SKM-1 (cell line): ENCODE data around the gene FRAS1.
"Not testable (repeated sequence)": the region's sequence is repeated elsewhere in the genome, so short reads cannot be mapped to it uniquely, and the experiment has no call there.

Experiments used
- DNase-seq: peaks from one replicate; lab custom pipeline; 2025; ENCODE audit not compliant: unreplicated experiment; lab: John Stamatoyannopoulos, UW

FRAS1 gene

DNA sequence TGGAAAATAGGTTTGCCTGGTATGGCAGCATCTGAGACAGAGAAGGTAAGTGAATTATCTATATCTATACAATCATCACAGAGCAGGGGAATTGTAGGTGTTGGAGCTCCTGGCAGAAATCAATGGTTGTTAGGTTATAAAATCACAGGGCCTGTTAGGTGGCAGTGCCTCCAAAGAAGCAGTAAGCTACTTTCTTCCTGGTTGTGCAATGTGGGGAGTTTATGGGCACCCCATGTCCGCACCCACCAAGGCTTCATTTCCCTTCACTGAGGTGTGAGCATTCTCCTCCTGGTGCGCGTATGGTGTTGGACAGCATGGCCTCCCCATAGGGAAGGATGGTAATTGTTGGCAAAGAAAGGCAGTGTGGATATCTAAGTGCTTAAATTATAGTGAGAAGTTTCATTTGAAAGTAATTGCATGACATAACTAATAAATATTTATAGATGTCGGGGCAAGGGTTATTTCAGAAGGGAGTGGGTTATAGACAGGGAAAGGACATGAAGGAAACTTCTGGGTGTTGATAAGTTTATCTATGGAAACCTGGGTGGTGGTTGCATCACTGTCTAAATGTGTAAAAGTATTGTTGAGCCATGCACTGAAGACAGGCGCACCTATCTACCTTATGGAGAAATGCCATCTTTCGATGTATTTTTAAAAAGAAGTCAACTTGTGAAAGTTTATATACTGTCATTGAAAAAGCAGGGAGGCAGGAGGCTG, 153.7 kb downstream of the FRAS1 start:
- no peak for DNase-seq

DNA sequence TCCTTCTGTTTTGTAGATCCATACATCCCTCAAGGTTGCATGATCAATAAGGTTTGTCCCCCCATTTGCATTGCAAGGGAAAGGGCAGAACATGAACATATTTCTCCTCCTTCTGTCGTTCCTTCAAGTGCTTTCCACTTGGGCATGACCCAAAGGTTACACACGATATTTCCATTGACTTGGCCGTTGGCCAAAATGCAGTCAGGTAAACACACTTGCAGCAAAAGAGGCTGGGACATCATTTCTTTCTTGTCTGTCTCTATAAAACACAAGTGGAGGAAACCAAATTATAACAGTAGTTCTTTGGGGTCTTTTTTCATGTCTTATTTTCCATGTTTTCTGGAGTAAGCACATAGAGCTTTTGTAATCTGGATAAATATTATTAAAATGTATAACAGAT, 156.1 kb downstream of the FRAS1 start:
- DNase-seq, result no peak

DNA sequence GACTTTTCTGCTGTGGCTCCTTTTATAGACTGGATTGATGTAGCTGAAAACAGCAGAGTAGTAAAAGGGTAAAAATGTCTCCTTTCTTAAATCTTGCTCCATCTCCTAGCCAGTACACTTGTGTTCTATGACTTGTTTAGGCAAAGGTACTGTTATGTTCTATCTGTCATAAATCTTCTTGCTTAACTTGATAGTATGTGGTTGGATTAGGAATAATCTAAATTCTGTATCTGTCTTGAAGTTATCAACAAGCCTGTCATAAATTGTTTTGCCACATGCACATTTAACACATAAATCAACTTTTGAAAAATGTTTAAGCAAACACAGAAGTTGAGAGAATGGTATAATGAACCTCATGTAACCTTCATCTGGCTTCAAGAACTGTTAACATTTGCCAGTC, 157.0 kb downstream of the FRAS1 start:
- no peak for DNase-seq

DNA sequence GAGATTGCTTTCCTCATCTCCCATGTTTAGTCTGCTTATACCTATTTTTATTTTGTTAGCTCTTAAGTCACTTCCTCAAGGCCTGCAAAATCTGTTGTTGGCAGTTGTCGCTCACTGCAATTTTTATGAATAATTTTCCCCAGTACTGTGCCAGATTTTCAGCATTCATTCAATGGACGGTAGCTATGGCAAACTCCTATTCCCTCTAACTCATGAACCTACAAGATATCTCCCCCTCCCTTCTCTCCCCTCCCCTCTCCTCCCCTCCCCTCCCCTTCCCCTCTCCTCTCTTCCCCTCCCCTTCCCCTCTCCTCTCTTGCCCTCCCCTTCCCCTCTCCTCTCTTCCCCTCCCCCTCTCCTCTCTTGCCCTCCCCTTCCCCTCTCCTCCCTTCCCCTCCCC, 160.4 kb downstream of the FRAS1 start:
- no peak for DNase-seq

DNA sequence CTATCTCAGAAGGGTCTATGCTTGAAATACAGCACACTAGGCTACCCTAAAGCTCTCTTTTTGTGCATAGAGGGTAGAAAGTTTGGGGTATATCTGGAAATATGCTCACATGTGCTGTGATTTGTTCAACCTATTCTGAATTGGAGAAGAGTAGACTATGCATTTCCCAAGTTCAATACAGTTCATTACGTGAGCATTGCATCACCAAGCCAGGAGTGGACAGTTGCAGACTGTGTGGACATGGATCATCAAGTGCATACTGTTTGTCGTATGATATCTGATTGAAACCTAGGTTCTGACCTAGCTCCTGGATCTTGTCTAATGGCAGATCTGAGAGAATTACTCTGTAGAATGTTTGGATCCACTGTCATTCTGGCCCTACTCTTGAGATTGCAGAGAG, 161.1 kb downstream of the FRAS1 start:
- no peak for DNase-seq

DNA sequence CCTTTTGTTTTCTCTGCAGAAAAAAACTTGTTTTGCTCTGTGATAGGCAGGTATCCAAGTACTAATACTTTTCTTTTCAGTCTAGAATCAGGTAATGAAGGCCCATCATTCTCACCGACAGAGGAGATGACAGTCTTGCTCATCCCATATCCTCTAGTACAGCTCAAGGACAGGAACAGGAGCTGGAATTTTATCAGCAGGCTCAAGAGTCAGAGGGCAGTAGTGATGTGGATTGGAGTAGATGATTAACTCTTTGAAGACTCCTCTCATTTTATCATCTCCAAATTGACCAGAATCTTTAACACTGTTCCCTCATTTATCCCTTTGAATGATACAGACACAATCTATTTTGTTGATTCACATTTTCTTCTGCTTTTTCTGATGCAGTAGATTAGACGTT, 162.7 kb downstream of the FRAS1 start:
- no peak for DNase-seq

DNA sequence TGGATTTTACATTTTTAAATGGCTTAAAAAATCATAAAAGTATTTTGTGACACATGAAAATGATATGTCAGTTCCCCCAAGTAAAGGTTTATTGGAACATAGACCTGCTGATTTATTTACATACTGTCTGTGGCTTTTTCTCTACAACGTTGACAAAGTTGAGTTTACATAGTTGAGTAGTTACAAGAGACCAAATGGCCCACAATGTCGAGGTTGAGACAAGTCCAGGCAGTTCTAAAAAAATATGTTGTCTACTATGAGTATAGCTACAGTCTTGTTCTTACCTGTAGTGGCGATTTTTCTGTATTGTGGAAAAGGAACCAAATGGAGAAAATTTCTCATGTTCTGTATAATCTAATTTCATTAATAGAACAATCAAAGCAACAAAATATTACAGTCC, 163.2 kb downstream of the FRAS1 start:
- DNase-seq, result no peak

DNA sequence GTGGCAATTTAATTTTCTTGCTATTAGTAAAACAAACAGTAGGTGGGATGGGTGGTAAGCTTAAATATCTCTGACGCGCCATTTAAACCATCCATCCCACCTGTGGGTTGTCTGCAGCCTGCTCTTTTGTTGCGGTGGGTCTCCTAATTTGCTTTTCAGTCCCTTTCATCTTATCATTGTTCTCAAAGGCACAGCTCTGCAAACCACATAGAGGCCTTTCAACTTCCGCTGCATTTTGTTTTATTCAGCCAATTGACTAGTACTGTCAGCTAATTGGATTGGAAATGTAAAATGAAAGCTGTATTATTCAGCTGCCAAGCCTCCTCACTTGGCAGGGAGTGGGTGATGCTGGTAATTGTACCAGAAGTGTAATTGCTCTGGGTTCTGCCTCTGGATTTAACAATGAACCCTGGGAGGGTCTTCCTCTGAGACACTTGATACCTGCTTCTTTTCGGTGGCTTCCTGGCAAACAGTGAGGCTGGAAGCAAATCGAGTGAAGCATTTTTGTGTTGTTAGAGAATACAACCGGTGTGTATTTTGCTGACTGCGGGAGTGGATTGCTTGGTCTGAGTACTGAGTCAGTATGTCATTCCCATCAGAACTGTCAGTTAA, 165.6 kb downstream of the FRAS1 start:
- no peak for DNase-seq

DNA sequence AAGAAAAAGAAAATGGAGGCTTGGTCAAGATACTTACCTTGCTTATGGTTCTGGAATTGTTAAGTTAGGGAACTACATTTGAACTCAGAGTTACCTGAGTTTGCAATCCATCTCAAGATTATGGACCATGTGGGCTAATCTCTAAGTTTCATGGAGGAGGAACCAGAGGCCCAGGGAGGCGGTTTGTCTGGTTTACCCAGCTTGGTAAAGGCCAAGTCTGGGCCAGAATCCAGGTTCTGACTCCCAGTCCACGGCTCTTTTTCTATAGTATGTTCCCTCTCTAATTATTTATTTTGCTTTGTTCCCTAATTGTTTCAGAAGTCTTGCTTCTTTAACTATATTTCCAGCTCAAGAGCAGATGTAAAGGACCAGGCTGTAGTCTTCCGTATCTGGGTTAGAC, 168.1 kb downstream of the FRAS1 start:
- no peak for DNase-seq

DNA sequence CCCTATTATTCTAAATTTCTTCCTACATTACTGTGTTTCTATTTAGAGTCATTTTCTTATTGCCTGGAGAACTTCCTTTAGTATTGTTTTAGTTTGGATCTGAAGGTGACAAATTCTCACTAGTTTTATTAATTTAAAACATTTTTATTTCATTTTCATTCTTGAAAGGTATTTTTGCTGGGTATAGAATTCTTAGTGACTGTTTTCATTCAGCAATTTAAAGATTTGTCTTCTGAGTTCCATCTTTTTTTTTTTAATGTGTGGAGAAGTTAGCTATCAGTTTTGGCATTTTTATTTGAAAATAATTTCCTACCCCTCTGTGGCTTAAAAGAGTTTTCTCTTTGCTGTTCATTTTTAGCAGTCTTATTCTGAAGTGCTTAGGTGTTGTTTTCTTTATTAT, 169.2 kb downstream of the FRAS1 start:
- no peak for DNase-seq

DNA sequence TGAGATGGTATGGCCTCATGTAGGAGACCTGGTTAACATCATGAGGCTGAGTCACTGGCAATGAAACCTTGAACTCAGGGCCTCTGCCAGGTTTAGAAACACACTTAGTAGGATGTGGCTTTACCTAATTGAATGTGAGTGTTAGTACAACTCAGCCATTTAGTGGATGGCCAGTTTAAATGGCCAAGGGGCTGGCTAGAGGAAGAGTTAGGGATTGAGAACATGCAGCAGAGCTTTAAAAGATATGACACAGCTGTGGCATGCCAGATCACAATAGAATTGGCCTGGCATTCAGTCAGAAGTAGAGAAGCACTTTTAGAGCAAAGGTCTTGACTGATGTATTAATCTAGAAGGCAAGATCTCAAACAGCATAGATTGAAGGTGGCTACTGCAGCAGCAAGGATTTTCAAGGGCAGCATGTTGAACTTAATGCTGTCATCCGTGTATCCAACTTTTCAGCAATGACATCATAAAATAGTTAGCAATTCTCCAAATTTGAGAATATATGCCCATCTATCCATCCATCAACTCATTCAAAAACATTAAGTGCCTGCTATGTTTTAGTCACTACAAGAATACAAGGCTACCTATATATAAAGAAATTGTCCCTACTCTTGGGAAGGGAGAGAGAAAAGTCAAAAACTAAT, 170.4 kb downstream of the FRAS1 start:
- no peak for DNase-seq

DNA sequence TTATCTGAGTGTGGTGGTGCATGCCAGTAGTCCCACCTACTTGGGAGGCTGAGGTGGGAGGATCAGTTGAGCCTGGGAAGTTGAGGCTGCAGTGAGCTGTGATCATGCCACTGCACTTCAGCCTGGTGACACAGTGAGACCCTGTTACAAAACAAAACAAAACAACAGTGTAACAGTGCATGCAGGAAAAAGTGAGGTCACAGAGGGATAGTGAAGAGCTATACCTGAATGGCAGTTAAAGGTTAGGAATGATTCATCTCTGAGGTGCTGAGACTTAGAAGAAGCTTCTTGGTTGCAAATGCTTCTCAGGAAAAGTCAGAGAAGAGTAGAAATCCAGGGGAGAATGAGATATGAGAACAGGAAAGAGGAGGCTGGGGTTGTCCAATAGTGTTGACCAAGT, 178.7 kb downstream of the FRAS1 start:
- no peak for DNase-seq

DNA sequence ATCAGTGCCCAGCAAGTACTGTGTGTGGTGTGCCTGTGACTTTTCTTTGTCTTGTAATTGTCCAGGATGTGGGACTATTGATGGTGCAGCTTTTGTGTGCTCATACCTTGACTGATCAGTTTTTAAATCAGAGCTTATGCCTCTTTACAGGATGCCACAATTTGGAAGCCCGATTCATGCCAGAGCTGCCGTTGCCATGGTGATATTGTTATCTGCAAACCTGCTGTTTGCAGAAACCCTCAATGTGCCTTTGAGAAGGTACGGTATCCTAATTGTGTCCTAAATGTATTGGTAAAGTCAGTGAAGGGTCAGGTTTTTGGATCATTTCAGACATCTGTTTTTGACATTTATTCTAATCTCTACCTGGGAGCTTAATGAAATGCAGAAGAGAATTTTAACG, 180.2 kb downstream of the FRAS1 start:
- DNase-seq, result no peak

DNA sequence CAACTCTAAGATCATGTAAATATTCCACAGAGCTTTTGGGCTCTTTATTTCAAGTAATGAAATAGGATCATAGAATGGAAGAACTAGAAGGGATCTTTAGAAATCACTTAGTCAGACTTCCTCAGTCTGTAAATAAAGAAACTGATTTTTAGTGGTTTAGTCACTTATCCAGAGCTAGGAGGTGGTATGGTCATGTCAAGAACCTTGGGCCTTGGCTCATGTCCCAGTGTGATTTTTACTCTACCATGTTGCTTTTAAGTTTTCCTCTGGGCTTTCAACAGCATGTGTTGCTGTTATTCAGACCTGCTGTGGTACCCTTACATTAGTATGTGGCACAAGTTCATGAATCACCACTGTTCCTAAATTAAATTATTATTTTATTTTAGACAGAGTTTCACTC, 184.9 kb downstream of the FRAS1 start:
- no peak for DNase-seq

DNA sequence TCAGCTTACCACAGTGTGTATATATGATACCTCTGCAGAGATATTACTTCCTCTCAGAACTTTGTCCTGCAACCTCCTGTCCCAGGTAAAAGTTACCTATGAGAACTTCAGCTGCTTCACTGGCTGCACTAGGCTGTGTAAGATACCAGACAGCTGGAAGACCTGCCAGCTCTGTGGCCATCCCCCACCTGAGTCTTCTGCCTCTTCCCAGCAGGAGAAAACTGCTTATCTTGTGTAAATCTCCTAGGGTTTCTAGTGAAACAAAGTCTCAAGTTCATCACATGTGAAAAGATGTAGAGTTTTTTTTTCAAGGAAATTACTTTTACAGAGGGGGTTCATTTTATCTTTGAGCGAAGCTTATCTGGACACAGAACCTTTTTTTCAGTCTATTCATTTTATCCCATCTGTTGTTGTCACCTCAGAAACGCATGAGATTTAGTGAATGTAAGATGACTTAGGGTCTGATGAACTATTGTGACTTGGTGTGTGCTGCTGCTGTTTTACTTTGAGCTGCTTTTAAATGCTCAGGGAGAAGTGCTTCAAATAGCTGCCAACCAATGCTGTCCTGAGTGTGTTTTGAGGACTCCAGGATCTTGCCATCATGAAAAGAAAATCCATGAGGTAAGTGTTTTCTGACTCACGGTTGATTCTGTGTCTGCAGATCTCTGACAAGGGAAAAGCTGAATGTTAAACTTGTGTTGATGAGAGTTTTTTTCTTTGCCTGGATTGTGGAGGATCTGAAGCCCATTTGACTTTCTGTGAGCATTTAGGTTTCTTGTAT, 187.8 kb downstream of the FRAS1 start:
- no peak for DNase-seq

DNA sequence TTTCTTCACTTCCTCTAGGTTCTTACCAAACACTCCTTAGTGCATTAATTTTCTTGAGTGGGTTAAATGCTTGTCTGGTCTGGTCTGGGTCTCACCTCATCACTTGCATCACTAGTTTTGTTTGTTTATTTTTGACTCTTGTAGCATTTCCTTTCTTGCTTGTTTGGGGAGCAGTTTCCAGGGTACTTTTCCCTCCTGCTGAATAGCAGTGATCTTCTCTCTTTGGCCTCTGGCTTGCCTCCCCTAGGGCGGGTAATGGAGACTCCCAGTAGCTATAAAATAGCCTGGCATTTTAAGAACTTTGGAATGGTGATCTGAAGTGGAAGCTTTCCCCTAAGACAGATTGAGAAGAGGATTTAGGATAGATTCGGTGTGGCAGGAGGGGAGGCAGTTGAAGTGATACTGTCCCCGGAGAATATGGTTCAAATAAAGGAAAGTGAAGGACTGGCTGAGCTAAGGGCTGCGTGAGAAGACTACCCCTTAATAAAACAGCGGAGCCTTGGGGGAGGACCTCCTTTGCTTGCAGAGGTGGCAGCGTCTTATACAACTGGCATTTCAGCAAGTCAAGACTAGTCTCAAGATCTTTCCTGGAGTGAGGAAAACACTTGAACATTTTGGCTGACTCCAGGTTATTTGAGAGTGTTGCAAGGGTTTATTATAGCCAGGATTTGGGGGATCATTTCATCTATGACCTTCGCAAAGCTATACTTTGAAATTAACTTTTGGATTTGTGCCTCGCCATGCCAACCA, 190.6 kb downstream of the FRAS1 start:
- DNase-seq, result no peak

DNA sequence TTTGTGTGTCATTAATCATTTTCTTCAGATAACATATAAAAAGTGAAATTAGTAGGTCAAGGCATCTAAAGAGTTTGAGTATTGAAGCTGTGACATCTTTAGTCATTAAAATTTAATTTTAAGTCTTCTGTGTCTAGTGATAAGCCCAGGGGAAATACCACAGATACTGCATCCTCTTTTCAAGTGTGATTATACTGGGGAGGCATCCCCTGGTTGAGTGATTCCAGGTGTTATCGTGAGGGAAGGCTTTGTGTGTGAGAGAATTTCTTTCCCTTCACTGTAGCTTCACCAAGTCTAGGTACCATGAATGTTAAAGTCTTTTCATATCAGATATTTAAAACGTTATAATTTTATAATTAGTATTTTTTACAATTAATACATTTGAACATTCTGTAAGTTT, 193.4 kb downstream of the FRAS1 start:
- no peak for DNase-seq

DNA sequence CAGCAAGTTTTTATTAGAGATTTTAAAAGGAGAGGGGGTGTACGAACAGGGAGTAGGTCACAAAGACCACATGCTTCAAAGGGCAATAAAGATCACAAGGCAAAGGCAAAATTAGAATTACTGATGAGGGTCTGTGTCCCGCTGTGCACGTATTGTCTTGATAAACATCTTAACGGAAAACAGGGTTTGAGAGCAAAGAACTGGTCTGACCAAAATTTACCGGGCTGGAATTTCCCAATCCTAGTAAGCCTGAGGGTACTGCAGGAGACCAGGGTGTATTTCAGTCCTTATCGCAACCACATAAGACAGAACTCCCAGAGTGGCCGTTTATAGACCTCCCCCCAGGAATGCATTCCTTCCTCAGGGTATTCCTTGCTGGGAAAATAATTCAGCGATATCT, 195.7 kb downstream of the FRAS1 start:
- DNase-seq, result not testable (repeated sequence)

DNA sequence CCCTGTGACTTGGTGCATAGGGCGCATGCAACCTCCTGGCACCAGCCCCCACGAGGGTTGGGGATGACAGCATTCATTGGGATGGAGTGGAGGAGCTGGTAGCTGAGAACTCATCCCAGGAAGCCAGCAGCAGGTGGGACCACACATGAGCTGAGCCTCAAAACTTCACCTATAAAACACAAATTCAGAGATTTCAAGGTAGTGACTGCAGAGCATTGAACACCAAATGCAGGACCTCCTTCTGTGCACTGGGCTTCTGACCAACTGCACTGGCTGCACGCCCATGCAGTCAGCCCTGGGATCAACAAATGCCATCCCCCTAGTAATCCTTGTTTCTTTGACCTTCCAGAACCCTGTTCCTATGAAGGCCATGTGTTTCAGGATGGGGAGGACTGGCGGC, 197.8 kb downstream of the FRAS1 start:
- no peak for DNase-seq

DNA sequence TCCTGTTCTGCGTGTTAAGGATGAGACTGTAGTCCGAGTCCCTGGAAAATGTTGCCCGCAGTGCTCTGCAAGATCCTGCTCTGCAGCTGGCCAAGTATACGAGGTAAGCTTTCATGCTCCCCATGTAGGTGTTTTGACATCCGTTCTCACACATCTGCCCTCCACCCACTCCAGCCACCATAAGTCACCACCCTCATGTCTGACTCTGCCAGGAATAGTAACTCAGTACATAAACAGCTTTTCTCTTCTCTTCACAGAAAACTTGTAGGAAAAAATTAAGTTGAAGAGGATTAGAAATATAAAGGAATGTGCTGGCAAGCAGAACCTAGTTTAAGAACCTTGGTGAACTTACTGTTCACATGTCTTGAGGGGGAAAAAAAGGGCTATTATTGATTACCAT, 207.9 kb downstream of the FRAS1 start:
- no peak for DNase-seq

DNA sequence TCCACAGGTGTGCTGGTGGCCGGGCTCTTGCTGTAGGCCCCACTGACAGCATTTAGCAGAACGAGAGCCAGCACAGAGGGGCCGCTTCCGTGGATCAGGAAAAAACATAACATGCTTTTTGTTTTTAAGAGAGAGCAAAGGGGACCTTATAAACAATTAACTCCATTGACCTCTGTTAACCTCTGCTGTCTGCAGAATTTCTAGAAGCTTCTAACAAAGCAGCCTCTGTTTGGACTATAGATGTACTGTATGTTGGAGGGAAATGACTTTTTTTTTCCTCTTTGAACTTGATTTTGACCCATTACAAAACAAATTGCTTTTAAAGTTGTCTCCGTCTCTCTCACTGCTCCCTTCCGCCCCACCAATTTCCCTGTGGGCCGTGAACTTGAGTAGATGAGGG, 210.7 kb downstream of the FRAS1 start:
- no peak for DNase-seq
